H9 (cell line): Measurements from ENCODE around the gene MRPL45. TPM values are rescaled to one million over a fixed set of nuclear protein-coding genes. Genes with fewer than 3 reads are reported as not detected.

Source experiments
- DNase-seq: peaks from one replicate; pipeline ENCODE4 v3.0.0-alpha.2; 2017
- H2AFZ ChIP-seq: one replicate; pipeline ENCODE4 v1.6.1; 2013; ENCODE audit warnings: mild to moderate bottlenecking, low read length, control low read depth, moderate library complexity
- H2AK5ac ChIP-seq: 2 replicates; pipeline ENCODE4 v1.6.1; 2013; ENCODE audit warnings: low read length, control low read depth, mixed read lengths; ENCODE audit not compliant: insufficient read length
- H2BK120ac ChIP-seq: one replicate; pipeline ENCODE4 v1.6.1; 2013; ENCODE audit warnings: low read depth, mild to moderate bottlenecking, low read length, control low read depth, inconsistent platforms; ENCODE audit not compliant: poor library complexity, severe bottlenecking
- H2BK12ac ChIP-seq: 2 replicates; pipeline ENCODE4 v1.6.1; 2013; ENCODE audit warnings: low read length, control low read depth, mixed read lengths, low read depth; ENCODE audit not compliant: insufficient read length
- H2BK15ac ChIP-seq: 2 replicates; pipeline ENCODE4 v1.6.1; 2013; ENCODE audit warnings: low read depth, low read length, control low read depth
- H2BK20ac ChIP-seq: one replicate; pipeline ENCODE4 v1.6.1; 2013; ENCODE audit warnings: low read depth, mild to moderate bottlenecking, low read length, control low read depth, inconsistent platforms; ENCODE audit not compliant: poor library complexity, severe bottlenecking
- H2BK5ac ChIP-seq: 2 replicates; pipeline ENCODE4 v1.6.1; 2013; ENCODE audit warnings: low read length, control low read depth, mixed read lengths; ENCODE audit not compliant: insufficient read length
- H3K14ac ChIP-seq: 2 replicates; pipeline ENCODE4 v1.6.1; 2013; ENCODE audit warnings: low read length, control low read depth; ENCODE audit not compliant: insufficient read depth
- H3K18ac ChIP-seq: 2 replicates; pipeline ENCODE4 v1.6.1; 2013; ENCODE audit warnings: low read depth, mild to moderate bottlenecking, mixed read lengths, low read length, control low read depth; ENCODE audit not compliant: insufficient read length
- H3K23ac ChIP-seq: 2 replicates; pipeline ENCODE4 v1.6.1; 2013; ENCODE audit warnings: low read length, control low read depth, mixed read lengths, low read depth; ENCODE audit not compliant: insufficient read length
- H3K23me2 ChIP-seq: 2 replicates; pipeline ENCODE4 v1.6.1; 2013; ENCODE audit warnings: low read depth, mild to moderate bottlenecking, mixed read lengths, low read length, control low read depth; ENCODE audit not compliant: insufficient read length, poor library complexity, severe bottlenecking
- H3K27ac ChIP-seq: 2 replicates; pipeline ENCODE4 v1.5.1; 2013; ENCODE audit warnings: low read length, control low read depth, mixed read lengths, low read depth; ENCODE audit not compliant: insufficient read length
- H3K27me3 ChIP-seq: 2 replicates; pipeline ENCODE4 v1.6.1; 2013; ENCODE audit warnings: low read length, control low read depth, inconsistent platforms; ENCODE audit not compliant: insufficient read depth
- H3K4ac ChIP-seq: 2 replicates; pipeline ENCODE4 v1.6.1; 2013; ENCODE audit warnings: low read depth, mild to moderate bottlenecking, control low read depth, inconsistent platforms, low read length, moderate library complexity
- H3K4me1 ChIP-seq: 2 replicates; pipeline ENCODE4 v1.6.1; 2013; ENCODE audit warnings: low read length, control low read depth, inconsistent platforms; ENCODE audit not compliant: insufficient read depth
- H3K4me2 ChIP-seq: 2 replicates; pipeline ENCODE4 v1.6.1; 2013; ENCODE audit warnings: low read length, control low read depth, mixed read lengths; ENCODE audit not compliant: insufficient read length, insufficient read depth
- H3K56ac ChIP-seq: 2 replicates; pipeline ENCODE4 v1.6.1; 2013; ENCODE audit warnings: low read depth, mild to moderate bottlenecking, mixed read lengths, low read length, control low read depth; ENCODE audit not compliant: insufficient read length
- H3K79me1 ChIP-seq: 2 replicates; pipeline ENCODE4 v1.6.1; 2013; ENCODE audit warnings: low read depth, mild to moderate bottlenecking, moderate library complexity, low read length, control low read depth, inconsistent platforms; ENCODE audit not compliant: insufficient read depth, poor library complexity, severe bottlenecking
- H3K79me2 ChIP-seq: 2 replicates; pipeline ENCODE4 v1.6.1; 2013; ENCODE audit warnings: low read length, control low read depth, inconsistent platforms; ENCODE audit not compliant: insufficient read depth
- H3K9ac ChIP-seq: 2 replicates; pipeline ENCODE4 v1.6.1; 2013; ENCODE audit warnings: low read length, control low read depth, mixed read lengths; ENCODE audit not compliant: insufficient read length; ENCODE audit errors: extremely low read depth
- H3K9me3 ChIP-seq: one replicate; pipeline ENCODE4 v1.6.1; 2013; ENCODE audit warnings: low read depth, low read length, inconsistent platforms; ENCODE audit not compliant: control insufficient read depth
- H3T11ph ChIP-seq: one replicate; pipeline ENCODE4 v1.6.1; 2013; ENCODE audit warnings: mild to moderate bottlenecking, low read length, control low read depth, inconsistent platforms
- H4K20me1 ChIP-seq: one replicate; pipeline ENCODE4 v1.6.1; 2013; ENCODE audit not compliant: control insufficient read depth, insufficient read length, insufficient read depth
- H4K5ac ChIP-seq: 2 replicates; pipeline ENCODE4 v1.6.1; 2013; ENCODE audit warnings: low read depth, mild to moderate bottlenecking, mixed read lengths, low read length, control low read depth; ENCODE audit not compliant: insufficient read length
- H4K8ac ChIP-seq: replicated peaks from 2 replicates; pipeline ENCODE4 v1.6.1; 2013; ENCODE audit warnings: low read length, control low read depth, mixed read lengths, low read depth; ENCODE audit not compliant: insufficient read length
- H4K91ac ChIP-seq: 2 replicates; pipeline ENCODE4 v1.6.1; 2013; ENCODE audit warnings: low read depth, mild to moderate bottlenecking, moderate library complexity, mixed read lengths, low read length, control low read depth; ENCODE audit not compliant: insufficient read length
- H3K27ac Mint-ChIP-seq, 3 experiments: 2 replicates in 2 of 3; 3 replicates in 1 of 3; pipeline ENCODE4 v1.8.0; 2020 to 2021; ENCODE audit warnings: mixed read lengths in 3 of 3, mild to moderate bottlenecking in 1 of 3, moderate library complexity in 1 of 3
- H3K27me3 Mint-ChIP-seq: 2 replicates; pipeline ENCODE4 v1.8.0; 2021; ENCODE audit warnings: low read depth, mild to moderate bottlenecking, moderate library complexity, mixed read lengths
- H3K36me3 Mint-ChIP-seq, 3 experiments: 2 replicates in 2 of 3; 3 replicates in 1 of 3; pipeline ENCODE4 v1.8.0; 2020 to 2021; ENCODE audit warnings: low read depth in 3 of 3, mixed read lengths in 3 of 3; ENCODE audit not compliant: insufficient read depth in 1 of 3
- H3K4me1 Mint-ChIP-seq, 2 experiments: 2 replicates each; pipeline ENCODE4 v1.8.0; 2020; ENCODE audit warnings: mixed read lengths in 2 of 2
- H3K4me3 Mint-ChIP-seq, 2 experiments: 2 replicates in 1 of 2; 3 replicates in 1 of 2; pipeline ENCODE4 v1.8.0; 2020 to 2021; ENCODE audit warnings: mild to moderate bottlenecking in 2 of 2, mixed read lengths in 2 of 2, moderate library complexity in 1 of 2
- H3K9me3 Mint-ChIP-seq, 2 experiments: 2 replicates in 1 of 2; 3 replicates in 1 of 2; pipeline ENCODE4 v1.8.0; 2020; ENCODE audit warnings: mild to moderate bottlenecking in 2 of 2, mixed read lengths in 2 of 2, moderate library complexity in 1 of 2
- CTCF ChIP-seq: fragments of 200-600 bp; sonication (generic); conservative IDR thresholded peaks from 3 replicates; pipeline ENCODE4 v1.8.0; 2021; ENCODE audit warnings: antibody characterized with exemption, mild to moderate bottlenecking
- WGBS: extraction: QIAGEN DNeasy Blood & Tissue Kit; methylation state at CpG from one replicate; pipeline ENCODE4 v1.1.7; 2013; ENCODE audit warnings: missing lambda C conversion rate, low lambda C conversion rate, mixed read lengths; ENCODE audit not compliant: insufficient read length; ENCODE audit errors: extremely low coverage; 5-methylcytosine and 5-hydroxymethylcytosine counted together
- total RNA-seq: library from RNA; stranded (reverse); gene quantifications from 2 replicates; pipeline ENCODE4 v1.2.1, GENCODE V29; 2021

MRPL45 gene
- total RNA-seq, 1 experiment from 2014 or later, result 59.9 TPM

DNA sequence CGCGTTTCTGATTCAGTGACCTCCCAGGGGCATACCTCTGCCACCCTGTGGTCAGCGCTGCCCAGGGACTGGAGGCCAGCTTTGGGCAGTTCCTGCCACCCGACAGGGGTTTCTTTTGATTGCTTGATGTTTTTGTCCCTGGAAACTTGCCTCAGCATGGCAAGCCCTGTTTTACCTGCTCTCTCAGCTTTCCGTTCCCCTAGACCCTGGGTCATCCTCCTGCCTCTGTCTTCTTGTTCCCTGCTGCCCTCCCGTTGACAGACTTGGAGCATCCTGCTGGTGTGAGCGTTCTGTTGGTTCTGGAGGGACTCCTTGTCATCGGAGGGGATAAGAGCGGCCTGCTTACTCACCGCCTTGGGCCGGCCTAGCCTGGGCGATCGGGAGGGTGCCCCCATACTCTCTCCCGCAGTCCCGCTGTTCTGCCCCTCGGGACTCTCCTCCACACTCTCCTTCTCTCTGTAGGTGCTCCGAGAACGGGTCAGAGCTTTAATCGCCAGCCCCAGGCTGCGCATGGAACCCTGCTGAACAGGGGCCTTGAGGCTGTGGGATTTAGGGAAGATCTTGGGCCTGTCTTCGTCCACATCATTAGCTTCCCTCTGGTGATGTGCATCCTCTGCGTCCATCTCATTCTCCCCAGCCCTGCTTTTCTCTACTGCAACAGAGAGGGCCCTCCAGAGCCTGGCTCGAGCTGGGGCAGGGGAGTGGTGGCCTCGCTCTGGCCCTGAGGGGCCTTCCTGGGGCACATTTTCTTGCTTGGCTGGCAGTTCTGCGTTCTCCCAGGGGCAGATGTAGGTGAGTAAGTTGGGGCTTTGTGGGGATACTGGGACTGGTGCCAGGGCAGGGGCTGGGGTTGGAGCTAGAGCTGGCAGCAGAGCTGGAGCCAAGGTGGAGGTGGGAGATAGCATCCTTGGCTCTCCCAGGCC is 33.1 kb downstream of the MRPL45 start:
- no peaks in the 10 kb centered on the region for H3K23me2 ChIP-seq
- no peak overlapping the region for H3K4me3 Mint-ChIP-seq
- H3K9me3 Mint-ChIP-seq, result no peaks in the 10 kb centered on the region
- H3K18ac ChIP-seq, result no peak overlapping the region
- H3K27me3 ChIP-seq, result no peaks in the 10 kb centered on the region
- WGBS, result no CpG with 5 or more reads among the region's 25 CpGs
- H3K23ac ChIP-seq, result no peak overlapping the region
- H3K56ac ChIP-seq, result no peak overlapping the region
- no peaks in the 10 kb centered on the region for H3K36me3 Mint-ChIP-seq
- no peak for TF ChIP-seq CTCF
- H3K4ac ChIP-seq, result no peak overlapping the region
- H2BK20ac ChIP-seq, result no peak overlapping the region
- no peak overlapping the region for H2BK12ac ChIP-seq
- no peak overlapping the region for H3K9ac ChIP-seq
- peaks cover 29 to 37% of the 10 kb centered on the region in 2 experiments for H3K4me1 Mint-ChIP-seq
- no peak overlapping the region for H4K5ac ChIP-seq
- H4K8ac ChIP-seq, result no peak overlapping the region
- no peaks in the 10 kb centered on the region for H3K79me2 ChIP-seq
- H4K91ac ChIP-seq, result no peak overlapping the region
- peak overlapping the region in 2 of 3 experiments; percentile 44 to 93; a peak in 3 of 7 replicates for H3K27ac Mint-ChIP-seq
- H2BK120ac ChIP-seq, result no peak overlapping the region
- no peak overlapping the region for H3K27ac ChIP-seq
- no peaks in the 10 kb centered on the region for H3K79me1 ChIP-seq
- H3K27me3 Mint-ChIP-seq, result no peaks in the 10 kb centered on the region; the same call in 1 of the 2 replicates
- H3K14ac ChIP-seq, result no peak overlapping the region
- no peaks in the 10 kb centered on the region for H3K9me3 ChIP-seq
- no peak overlapping the region for H2BK15ac ChIP-seq
- H3K4me1 ChIP-seq, result no peaks in the 10 kb centered on the region; the same call in 1 of the 2 replicates
- peak; percentile 35 for DNase-seq
- no peak overlapping the region for H2AFZ ChIP-seq
- H2BK5ac ChIP-seq, result no peak overlapping the region
- no peak overlapping the region for H3T11ph ChIP-seq
- H3K4me2 ChIP-seq, result no peak overlapping the region
- no peak overlapping the region for H2AK5ac ChIP-seq
- H4K20me1 ChIP-seq, result no peaks in the 10 kb centered on the region
